GM12878 (cell line): Measurements from ENCODE around the gene CASP10. TPM values are rescaled to one million over a fixed set of nuclear protein-coding genes. Genes with fewer than 3 reads are reported as not detected.

Experiments
- ATAC-seq: fragments of 200-7000 bp; cut with Tn5 transposase; 3 replicates; pipeline ENCODE4 v1.9.1; 2020; ENCODE audit warnings: mild to moderate bottlenecking, moderate library complexity
- BruUV-seq: library from RNA; stranded (reverse); fragments of 400-500 nt; replicated peaks from 2 replicates; lab custom pipeline; 2021; lab: Mats Ljungman, UMichigan
- CTCF ChIA-PET: fragments of 300-600 bp; sonication (Branson Sonifier 250); formaldehyde crosslinking; extraction: SDS; loops from one replicate; lab custom pipeline; 2021; ENCODE audit warnings: inconsistent platforms; lab: Yijun Ruan, JAX
- POLR2A ChIA-PET: fragments of 350-600 bp; formaldehyde crosslinking; extraction: SDS; loops from one replicate; lab custom pipeline; 2021; ENCODE audit warnings: inconsistent platforms; lab: Charles Lee
- RAD21 ChIA-PET: fragments of 300-600 bp; sonication (Branson Sonifier 250); formaldehyde crosslinking; loops from one replicate; lab custom pipeline; 2023; ENCODE audit warnings: antibody characterized with exemption; ENCODE audit not compliant: unreplicated experiment; lab: Charles Lee
- SMC1A ChIA-PET: fragments of 300-600 bp; sonication (Branson Sonifier 250); formaldehyde crosslinking; loops from one replicate; lab custom pipeline; 2023; ENCODE audit not compliant: unreplicated experiment, uncharacterized antibody; lab: Charles Lee
- DNase-seq: peaks from one replicate; pipeline ENCODE4 v3.0.0-alpha.2; 2011; ENCODE audit warnings: low read depth, low spot score
- FAIRE-seq: peaks from 3 replicates; lab custom pipeline; 2011; peaks lifted over from hg19 to GRCh38; lab: Jason Lieb, UNC
- H2AFZ ChIP-seq: 2 replicates; pipeline ENCODE4 v1.6.0; 2011; ENCODE audit warnings: low read depth, low read length, control low read depth; ENCODE audit not compliant: control insufficient read depth
- H3K27ac ChIP-seq: 2 replicates; pipeline ENCODE4 v1.5.1; 2011; ENCODE audit warnings: control low read depth; ENCODE audit not compliant: control insufficient read depth, insufficient read depth
- H3K27me3 ChIP-seq, 2 experiments: replicated peaks in 1 of 2; 2 replicates each; pipeline versions ENCODE4 v1.6.0 to v1.6.1; 2011; ENCODE audit warnings: low read length in 1 of 2; ENCODE audit not compliant: control insufficient read depth in 2 of 2, insufficient read depth in 2 of 2
- H3K36me3 ChIP-seq, 2 experiments: 2 replicates each; pipeline ENCODE4 v1.5.1; 2011; ENCODE audit warnings: low read length in 1 of 2; ENCODE audit not compliant: control insufficient read depth in 2 of 2, insufficient read depth in 2 of 2
- H3K4me1 ChIP-seq: 2 replicates; pipeline ENCODE4 v1.6.1; 2011; ENCODE audit warnings: mild to moderate bottlenecking, low read length, moderate library complexity, mixed read lengths; ENCODE audit not compliant: control insufficient read depth, insufficient read depth
- H3K4me2 ChIP-seq: 2 replicates; pipeline ENCODE4 v1.6.0; 2011; ENCODE audit warnings: control low read depth; ENCODE audit not compliant: control insufficient read depth, insufficient read depth
- H3K4me3 ChIP-seq: fragments of 200-600 bp; sonication (generic); 2 replicates; pipeline ENCODE4 v1.5.1; 2016
- H3K79me2 ChIP-seq: 2 replicates; pipeline ENCODE4 v1.6.0; 2011; ENCODE audit warnings: low read length; ENCODE audit not compliant: control insufficient read depth, insufficient read depth
- H3K9ac ChIP-seq: 2 replicates; pipeline ENCODE4 v1.8.0; 2011; ENCODE audit warnings: low read length, control low read depth, mixed read lengths; ENCODE audit not compliant: control insufficient read depth, insufficient read depth
- H3K9me3 ChIP-seq: replicated peaks from 3 replicates; pipeline ENCODE4 v1.5.1; 2011; ENCODE audit warnings: mild to moderate bottlenecking, low read length; ENCODE audit not compliant: control insufficient read depth, insufficient read depth
- H4K20me1 ChIP-seq: 2 replicates; pipeline ENCODE4 v1.6.0; 2011; ENCODE audit not compliant: control insufficient read depth, insufficient read depth
- IRF4 ChIP-seq: IDR thresholded peaks from 2 replicates; pipeline ENCODE4 v1.6.1; 2011; ENCODE audit warnings: low read depth, low read length
- PML ChIP-seq: IDR thresholded peaks from 2 replicates; pipeline ENCODE4 v1.6.1; 2012; ENCODE audit warnings: low read length, inconsistent platforms
- POLR2AphosphoS2 ChIP-seq: IDR thresholded peaks from 2 replicates; pipeline ENCODE4 v1.6.1; 2011; ENCODE audit warnings: low read depth, mild to moderate bottlenecking, low read length, improper control_type of control experiment, moderate library complexity
- POLR2AphosphoS5 ChIP-seq: IDR thresholded peaks from 2 replicates; pipeline ENCODE4 v1.6.1; 2011; ENCODE audit warnings: mild to moderate bottlenecking, low read length, inconsistent platforms
- ZBED1 ChIP-seq: IDR thresholded peaks from 2 replicates; pipeline ENCODE4 v1.6.1; 2016; ENCODE audit warnings: borderline replicate concordance
- ZNF274 ChIP-seq: IDR thresholded peaks from one replicate; pipeline ENCODE4 v1.8.0; 2011; ENCODE audit not compliant: insufficient read length, insufficient read depth
- WGBS: methylation state at CpG from one replicate; pipeline ENCODE4 v1.1.6; 2016; ENCODE audit warnings: low lambda C conversion rate; ENCODE audit not compliant: insufficient replicate concordance, insufficient coverage; ENCODE audit errors: missing lambda C conversion rate; 5-methylcytosine and 5-hydroxymethylcytosine counted together
- in situ Hi-C: fragments of 300-500 bp; cut with MboI; formaldehyde crosslinking; loops from 9 replicates; pipeline ENCODE4 v1.14.3; 2018; ENCODE audit warnings: mixed read lengths
- intact Hi-C: fragments of 100-400 bp; cut with micrococcal nuclease; formaldehyde crosslinking; loops from one replicate; pipeline ENCODE4 v1.14.2; 2022; ENCODE audit not compliant: unreplicated experiment
- polyA plus RNA-seq, 11 experiments: library from polyadenylated mRNA; depleted of rRNA in 4 of 11; unstranded in 6 of 11; stranded (reverse) in 5 of 11; fragments of >200 nt; fragmentation: Nextera tagmentation in 4 of 11; fragmentation: Illumina TruSeq in 1 of 11; extraction: Ambion mirVana in 4 of 11; extraction: Trizol in 1 of 11; gene quantifications; 1 replicate in 1 of 11; 2 replicates in 10 of 11; pipeline versions ENCODE4 v1.2.1 to v1.2.3, GENCODE V29; 2011 to 2016; ENCODE audit warnings: inconsistent platforms in 2 of 11, missing spikeins in 2 of 11, low read depth in 1 of 11
- total RNA-seq, 4 experiments: library from RNA; depleted of rRNA in 3 of 4; stranded (reverse); fragments of >200 nt in 3 of 4; fragmentation: Illumina TruSeq in 1 of 4; extraction: Trizol in 1 of 4; gene quantifications; 2 replicates each; pipeline versions ENCODE4 v1.2.1 to v1.2.3, GENCODE V29; 2013 to 2021

CASP10 gene
- total and polyA plus RNA-seq, 10 of the 15 experiments (the other 5 are each of a cell fraction or from before 2014, with no cell fraction given): 7.2 to 14.1 (median 10.8) TPM

DNA sequence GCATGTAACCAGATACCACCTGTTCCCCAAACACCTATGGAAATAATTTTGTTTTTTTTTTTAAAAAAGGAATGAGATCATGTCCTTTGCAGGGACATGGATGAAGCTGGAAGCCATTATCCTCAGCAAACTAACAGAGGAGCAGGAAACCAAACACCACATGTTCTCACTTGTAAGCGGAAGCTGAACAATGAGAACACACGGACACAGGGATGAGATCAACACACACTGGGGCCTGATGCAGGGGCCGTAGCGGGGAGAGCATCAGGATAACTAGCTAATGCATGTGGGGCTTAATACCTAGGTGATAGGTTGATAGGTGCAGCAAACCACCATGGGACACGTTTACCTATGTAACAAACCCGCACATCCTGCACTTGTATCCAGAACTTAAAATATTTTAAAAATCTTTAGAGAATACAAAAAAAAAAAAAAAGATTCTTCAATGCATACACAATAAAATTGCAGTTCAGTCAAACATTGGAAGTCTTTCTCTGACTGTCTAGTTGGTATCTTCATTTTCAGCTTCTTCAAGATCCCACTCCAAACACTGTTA is 11.6 kb upstream of the CASP10 start:
- FAIRE-seq: no peak
- ChIA-PET CTCF (interaction anchor here (0.7 to 2.3 kb wide), 8 partner anchors 11 to 266 kb away, joined by 3 to 9 read pairs (median 7); partner anchors contain the start of genes CASP10 and ORC2), SMC1A (interaction anchor here (1.0 to 2.1 kb wide), 6 partner anchors 9 to 267 kb away, joined by 3 to 9 read pairs (median 3); no protein-coding TSS in a partner anchor), RAD21 (interaction anchor here (0.9 to 2.3 kb wide), 6 partner anchors 12 to 265 kb away, joined by 3 to 9 read pairs (median 6); partner anchors contain the start of gene CASP10), POLR2A (interaction anchor here (1.3 to 1.5 kb wide), 2 partner anchors 12 to 14 kb away, joined by 3 to 6 read pairs; partner anchors contain the start of gene CASP10)
- BruUV-seq: no TSS peak
- peaks cover 3% of the 10 kb centered on the region for H3K9me3 ChIP-seq
- DNase-seq: no peak
- in situ Hi-C loops (no loop called here), intact Hi-C loops (no loop called here)
- TF ChIP-seq ZNF274 (no peak), PML (no peak), POLR2AphosphoS2 (0 out of 2 replicates have a peak, but pooled peaks have one; percentile 15), IRF4 (no peak), POLR2AphosphoS5 (peak; percentile 60; the same call in 1 of the 2 replicates), ZBED1 (0 out of 2 replicates have a peak, but pooled peaks have one; percentile 32)
- H3K36me3 ChIP-seq: peaks cover 0 to 2% of the 10 kb centered on the region in 2 experiments; a peak in 2 of 4 replicates
- ATAC-seq: no peak
- H3K79me2 ChIP-seq: no peaks in the 10 kb centered on the region
- no peak overlapping the region for H3K27ac ChIP-seq
- no peak overlapping the region for H3K9ac ChIP-seq
- 80% methylated on average over 6 of the region's 6 CpGs for WGBS
- no peak overlapping the region for H3K4me2 ChIP-seq
- H3K4me1 ChIP-seq: no peaks in the 10 kb centered on the region; the same call in 1 of the 2 replicates
- H4K20me1 ChIP-seq: no peaks in the 10 kb centered on the region
- no peak overlapping the region for H3K4me3 ChIP-seq
- no peaks in the 10 kb centered on the region for H3K27me3 ChIP-seq
- no peak overlapping the region for H2AFZ ChIP-seq
